Measurements from ENCODE around the gene ERAS. TPM values are rescaled to one million over a fixed set of nuclear protein-coding genes. Genes with fewer than 3 reads are reported as not detected.
"Not testable (repeated sequence)": the region's sequence is repeated elsewhere in the genome, so short reads cannot be mapped to it uniquely, and the experiment has no call there.

The ERAS gene
- polyA plus RNA-seq, 3 donors: not detected

GRCh38 chrX:48793935-48794334 lies 32.4 kb upstream of the ERAS start:
- 72 to 95% (median 90%) methylated on average over 3 to 4 of the region's 4 CpGs for whole genome bisulfite sequencing, 3 donors
- no peak overlapping the region for H3K27ac ChIP-seq (ENCODE audit: low read depth, low read length)

- no peak overlapping the region for H3K27ac ChIP-seq (ENCODE audit: low read depth, low read length)
- WGBS, 3 donors: 78 to 89% (median 83%) methylated on average over 10 to 12 of the region's 12 CpGs
Observed at GRCh38 chrX:48794340-48794910, 31.9 kb upstream of the ERAS start.

GRCh38 chrX:48794911-48795515 lies 31.3 kb upstream of the ERAS start:
- no peak overlapping the region for H3K27ac ChIP-seq (ENCODE audit: low read depth, low read length)

GRCh38 chrX:48798318-48798717 lies 28.0 kb upstream of the ERAS start:
- no peak overlapping the region for H3K27ac ChIP-seq (ENCODE audit: low read depth, low read length)
- 76 to 79% (median 76%) methylated on average over 2 of the region's 2 CpGs for WGBS, 3 donors

More at GRCh38 chrX:48794911-48795515, 31.3 kb upstream of the ERAS start:
- 64 to 69% (median 65%) methylated on average over 4 to 8 of the region's 8 CpGs for WGBS, 3 donors

- H3K27ac ChIP-seq (ENCODE audit: low read depth, low read length): no peak overlapping the region
- 22 to 46% (median 27%) methylated on average over 14 to 17 of the region's 17 CpGs for WGBS, 3 donors
Observed at GRCh38 chrX:48800574-48801279, 25.6 kb upstream of the ERAS start.

- WGBS, 3 donors: 0 to 32% (median 0%) methylated on average over 72 to 89 of the region's 89 CpGs
- peak within 1 kb of the TSS; percentile 92 for H3K27ac ChIP-seq (ENCODE audit: low read depth, low read length)
Observed at GRCh38 chrX:48801280-48802088, 24.8 kb upstream of the ERAS start, which contains the start of gene HDAC6. HDAC6 (plus strand) TSS chrX:48802067; CDS start chrX:48802693, 626 bp downstream.

- WGBS, 3 donors: 4 to 41% (median 6%) methylated on average over 30 to 40 of the region's 40 CpGs
- H3K27ac ChIP-seq (ENCODE audit: low read depth, low read length): peak overlapping the region; percentile 92
Observed at GRCh38 chrX:48802089-48802904, 24.0 kb upstream of the ERAS start.

GRCh38 chrX:48802905-48803200 lies 23.5 kb upstream of the ERAS start:
- 27 to 53% (median 47%) methylated on average over 4 of the region's 4 CpGs for WGBS, 3 donors
- no peak overlapping the region for H3K27ac ChIP-seq (ENCODE audit: low read depth, low read length)

GRCh38 chrX:48806081-48806480 lies 20.2 kb upstream of the ERAS start:
- no peak overlapping the region for H3K27ac ChIP-seq (ENCODE audit: low read depth, low read length)
- WGBS, 3 donors: 71 to 91% (median 75%) methylated on average over 4 of the region's 4 CpGs

- H3K27ac ChIP-seq (ENCODE audit: low read depth, low read length): no peak overlapping the region
- WGBS, 3 donors: 88 to 94% (median 89%) methylated on average over 8 of the region's 8 CpGs
Observed at GRCh38 chrX:48813644-48814043, 12.7 kb upstream of the ERAS start.

GRCh38 chrX:48814722-48815121 lies 11.6 kb upstream of the ERAS start:
- H3K27ac ChIP-seq (ENCODE audit: low read depth, low read length): no peak overlapping the region
- 83 to 98% (median 94%) methylated on average over 5 to 8 of the region's 8 CpGs for WGBS, 3 donors

GRCh38 chrX:48815266-48815665 lies 11.0 kb upstream of the ERAS start:
- WGBS, 3 donors: 86 to 94% (median 86%) methylated on average over 7 to 8 of the region's 8 CpGs
- no peak overlapping the region for H3K27ac ChIP-seq (ENCODE audit: low read depth, low read length)

- 91 to 96% (median 94%) methylated on average over 11 to 18 of the region's 18 CpGs for WGBS, 3 donors
- H3K27ac ChIP-seq (ENCODE audit: low read depth, low read length): no peak overlapping the region
Observed at GRCh38 chrX:48816014-48816810, 10.1 kb upstream of the ERAS start.

- no peak overlapping the region for H3K27ac ChIP-seq (ENCODE audit: low read depth, low read length)
- WGBS, 3 donors: 92 to 98% (median 94%) methylated on average over 15 to 16 of the region's 16 CpGs
Observed at GRCh38 chrX:48818098-48818497, 8.2 kb upstream of the ERAS start.

- 82 to 98% (median 96%) methylated on average over 4 of the region's 4 CpGs for WGBS, 3 donors
- H3K27ac ChIP-seq (ENCODE audit: low read depth, low read length): no peak overlapping the region
Observed at GRCh38 chrX:48818866-48819265, 7.4 kb upstream of the ERAS start.

- 75 to 91% (median 88%) methylated on average over 9 of the region's 9 CpGs for WGBS, 3 donors
- H3K27ac ChIP-seq (ENCODE audit: low read depth, low read length): not testable (repeated sequence)
Observed at GRCh38 chrX:48819394-48819793, 6.9 kb upstream of the ERAS start.

- WGBS, 3 donors: 85 to 92% (median 87%) methylated on average over 6 of the region's 6 CpGs
- no peak overlapping the region for H3K27ac ChIP-seq (ENCODE audit: low read depth, low read length)
Observed at GRCh38 chrX:48823053-48823452, 3.3 kb upstream of the ERAS start.

Data from adipose tissue (tissue), 3 donors.